Activated naive CD4-positive, alpha-beta T cell treated with anti-CD3 and anti-CD28 coated beads, Interleukin-2, amount 50 U/mL, for 24 hours (primary cell): ENCODE results near the gene CACFD1.

Experiments used
- H3K27ac Mint-ChIP-seq: one replicate; pipeline ENCODE4 v1.8.0; 2021; ENCODE audit warnings: mild to moderate bottlenecking, mixed read lengths
- H3K27me3 Mint-ChIP-seq: one replicate; pipeline ENCODE4 v1.8.0; 2021; ENCODE audit warnings: mixed read lengths
- H3K36me3 Mint-ChIP-seq: one replicate; pipeline ENCODE4 v1.8.0; 2021; ENCODE audit warnings: mixed read lengths
- H3K4me1 Mint-ChIP-seq: one replicate; pipeline ENCODE4 v1.8.0; 2021; ENCODE audit warnings: mixed read lengths
- H3K4me3 Mint-ChIP-seq: one replicate; pipeline ENCODE4 v1.8.0; 2021; ENCODE audit warnings: mild to moderate bottlenecking, mixed read lengths
- H3K9me3 Mint-ChIP-seq: one replicate; pipeline ENCODE4 v1.8.0; 2021; ENCODE audit warnings: mixed read lengths

The CACFD1 gene

GRCh38 chr9:133478851-133479711 is 19.3 kb downstream of the CACFD1 start, which contains the start of gene SLC2A6:
TSS of gene SLC2A6 (minus strand) at chr9:133479099. CDS start at chr9:133479059, 40 bp downstream.
- Mint-ChIP-seq H3K4me1 (peaks cover 10% of the 10 kb centered on the region), H3K27me3 (no peaks in the 10 kb centered on the region), H3K4me3 (peak within 1 kb of the TSS; percentile 76), H3K36me3 (no peaks in the 10 kb centered on the region), H3K27ac (no peak within 1 kb of the TSS), H3K9me3 (no peaks in the 10 kb centered on the region)

GRCh38 chr9:133483611-133484010 is 23.8 kb downstream of the CACFD1 start:
- no peaks in the 10 kb centered on the region for H3K27me3 Mint-ChIP-seq
- H3K36me3 Mint-ChIP-seq = no peaks in the 10 kb centered on the region
- no peak overlapping the region for H3K27ac Mint-ChIP-seq
- no peaks in the 10 kb centered on the region for H3K9me3 Mint-ChIP-seq
- peaks cover 16% of the 10 kb centered on the region for H3K4me1 Mint-ChIP-seq
- no peak overlapping the region for H3K4me3 Mint-ChIP-seq

GRCh38 chr9:133484671-133485437 is 25.1 kb downstream of the CACFD1 start:
- Mint-ChIP-seq H3K36me3 (no peaks in the 10 kb centered on the region), H3K4me3 (no peak overlapping the region), H3K9me3 (no peaks in the 10 kb centered on the region), H3K4me1 (peaks cover 9% of the 10 kb centered on the region), H3K27me3 (no peaks in the 10 kb centered on the region), H3K27ac (no peak overlapping the region)

- Mint-ChIP-seq H3K36me3 (no peaks in the 10 kb centered on the region), H3K4me3 (no peak overlapping the region), H3K9me3 (no peaks in the 10 kb centered on the region), H3K27ac (no peak overlapping the region), H3K27me3 (no peaks in the 10 kb centered on the region), H3K4me1 (peaks cover 6% of the 10 kb centered on the region)
Measured at GRCh38 chr9:133485531-133486260, 25.9 kb downstream of the CACFD1 start.

- H3K4me1 Mint-ChIP-seq = peaks cover 6% of the 10 kb centered on the region
- no peak overlapping the region for H3K27ac Mint-ChIP-seq
- H3K4me3 Mint-ChIP-seq = no peak overlapping the region
- no peaks in the 10 kb centered on the region for H3K27me3 Mint-ChIP-seq
- no peaks in the 10 kb centered on the region for H3K9me3 Mint-ChIP-seq
- H3K36me3 Mint-ChIP-seq = no peaks in the 10 kb centered on the region
Measured at GRCh38 chr9:133487331-133487725, 27.6 kb downstream of the CACFD1 start.

GRCh38 chr9:133488686-133489252 is 29.0 kb downstream of the CACFD1 start:
- no peaks in the 10 kb centered on the region for H3K36me3 Mint-ChIP-seq
- peaks cover 6% of the 10 kb centered on the region for H3K4me1 Mint-ChIP-seq
- no peaks in the 10 kb centered on the region for H3K9me3 Mint-ChIP-seq
- H3K4me3 Mint-ChIP-seq = no peak overlapping the region
- H3K27me3 Mint-ChIP-seq = no peaks in the 10 kb centered on the region
- H3K27ac Mint-ChIP-seq = no peak overlapping the region

- Mint-ChIP-seq H3K4me1 (peaks cover 6% of the 10 kb centered on the region), H3K4me3 (no peak overlapping the region), H3K9me3 (no peaks in the 10 kb centered on the region), H3K27ac (no peak overlapping the region), H3K27me3 (no peaks in the 10 kb centered on the region), H3K36me3 (no peaks in the 10 kb centered on the region)
Measured at GRCh38 chr9:133489253-133490190, 29.7 kb downstream of the CACFD1 start.

DNA sequence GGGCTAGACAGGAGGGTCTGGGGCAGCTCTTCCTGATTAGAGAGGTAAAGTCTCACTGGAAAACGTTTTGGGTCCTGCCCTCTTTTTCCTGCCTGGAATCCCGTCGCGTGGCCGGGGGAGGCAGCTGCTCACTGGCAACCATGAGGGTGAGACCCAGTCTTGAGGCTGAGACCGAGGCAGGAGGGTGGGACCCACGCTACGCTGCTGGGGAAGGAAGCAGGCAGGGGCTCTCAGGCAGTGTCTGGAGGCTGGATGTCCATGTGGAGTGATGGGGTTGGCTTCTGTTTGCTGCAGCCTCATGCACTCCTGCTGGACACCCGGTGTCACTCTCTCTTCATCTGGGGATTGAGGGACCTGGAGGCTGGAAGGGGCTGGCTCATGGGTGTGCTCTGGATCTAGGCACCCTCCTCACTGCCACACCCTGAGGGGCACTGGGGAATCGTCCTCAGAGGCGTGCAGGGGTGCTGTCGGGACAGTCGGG is 30.5 kb downstream of the CACFD1 start:
- H3K4me1 Mint-ChIP-seq = peaks cover 6% of the 10 kb centered on the region

GRCh38 chr9:133490865-133491655 is 31.3 kb downstream of the CACFD1 start:
- peaks cover 5% of the 10 kb centered on the region for H3K4me1 Mint-ChIP-seq
- H3K27me3 Mint-ChIP-seq = no peaks in the 10 kb centered on the region
- no peaks in the 10 kb centered on the region for H3K9me3 Mint-ChIP-seq
- H3K4me3 Mint-ChIP-seq = no peak overlapping the region
- H3K27ac Mint-ChIP-seq = no peak overlapping the region
- no peaks in the 10 kb centered on the region for H3K36me3 Mint-ChIP-seq

More for the DNA sequence above, 30.5 kb downstream of the CACFD1 start:
- Mint-ChIP-seq H3K27me3 (no peaks in the 10 kb centered on the region), H3K27ac (no peak overlapping the region), H3K36me3 (no peaks in the 10 kb centered on the region), H3K4me3 (no peak overlapping the region), H3K9me3 (no peaks in the 10 kb centered on the region)

DNA sequence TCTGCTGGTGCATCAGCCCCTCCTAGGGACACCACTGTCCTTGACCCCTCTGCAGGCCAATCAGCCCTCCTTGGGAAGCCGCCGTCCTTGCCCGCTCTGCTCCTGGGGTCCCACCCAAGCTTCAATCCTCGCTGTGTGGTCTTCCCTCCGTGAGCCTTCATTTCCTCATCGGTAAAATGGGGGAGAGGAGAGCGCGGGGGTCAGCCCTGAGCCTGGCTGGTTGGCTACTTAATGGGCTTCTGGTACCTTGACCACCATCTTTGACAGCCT is 31.8 kb downstream of the CACFD1 start:
- H3K9me3 Mint-ChIP-seq = no peaks in the 10 kb centered on the region
- H3K27ac Mint-ChIP-seq = no peak overlapping the region
- no peaks in the 10 kb centered on the region for H3K4me1 Mint-ChIP-seq
- no peaks in the 10 kb centered on the region for H3K36me3 Mint-ChIP-seq
- no peak overlapping the region for H3K4me3 Mint-ChIP-seq
- no peaks in the 10 kb centered on the region for H3K27me3 Mint-ChIP-seq

- Mint-ChIP-seq H3K27ac (no peak overlapping the region), H3K9me3 (no peaks in the 10 kb centered on the region), H3K4me3 (no peak overlapping the region), H3K36me3 (no peaks in the 10 kb centered on the region), H3K27me3 (no peaks in the 10 kb centered on the region), H3K4me1 (no peaks in the 10 kb centered on the region)
Measured at GRCh38 chr9:133492061-133493021, 32.6 kb downstream of the CACFD1 start.

GRCh38 chr9:133493428-133493827 is 33.6 kb downstream of the CACFD1 start:
- no peak overlapping the region for H3K27ac Mint-ChIP-seq
- no peaks in the 10 kb centered on the region for H3K4me1 Mint-ChIP-seq
- H3K9me3 Mint-ChIP-seq = no peaks in the 10 kb centered on the region
- no peaks in the 10 kb centered on the region for H3K27me3 Mint-ChIP-seq
- no peak overlapping the region for H3K4me3 Mint-ChIP-seq
- no peaks in the 10 kb centered on the region for H3K36me3 Mint-ChIP-seq

DNA sequence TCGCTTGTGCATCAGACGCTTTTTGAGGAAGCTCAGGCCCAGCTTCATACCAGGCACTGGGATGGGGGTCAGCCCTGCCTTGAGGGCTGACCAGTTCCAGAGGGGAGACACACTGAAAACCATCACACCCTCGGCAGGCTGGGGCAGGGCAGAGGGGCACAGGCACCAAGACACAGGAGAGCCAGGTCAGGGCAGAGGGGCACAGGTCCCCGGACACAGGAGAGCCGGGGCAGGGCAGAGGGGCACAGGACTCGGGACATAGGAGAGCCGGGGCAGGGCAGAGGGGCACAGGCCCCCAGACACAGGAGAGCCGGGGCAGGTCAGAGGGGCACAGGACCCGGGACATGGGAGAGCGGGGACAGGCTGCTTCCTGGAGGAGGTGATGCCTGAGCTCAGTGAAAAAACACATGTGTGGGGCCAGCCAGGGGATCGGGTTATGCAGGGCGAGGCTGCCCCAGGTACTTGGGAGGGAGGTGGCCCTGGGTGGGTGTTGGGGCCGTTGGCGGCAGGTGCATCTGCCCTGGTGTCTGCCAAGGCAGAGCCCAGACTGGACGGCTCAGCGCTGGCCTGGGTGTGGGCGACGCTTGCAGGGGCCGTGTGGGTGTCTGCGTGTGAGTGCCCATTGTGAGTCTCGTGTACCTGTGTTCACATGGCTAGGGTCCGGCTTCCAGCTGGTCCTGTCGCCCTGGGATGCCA is 34.2 kb downstream of the CACFD1 start:
- Mint-ChIP-seq H3K4me1 (no peaks in the 10 kb centered on the region), H3K27ac (no peak overlapping the region), H3K36me3 (no peaks in the 10 kb centered on the region), H3K27me3 (no peaks in the 10 kb centered on the region), H3K9me3 (no peaks in the 10 kb centered on the region), H3K4me3 (no peak overlapping the region)
